NT2/D1 (cell line): ENCODE results near the gene DLST.
"Not testable (repeated sequence)": the region's sequence is repeated elsewhere in the genome, so short reads cannot be mapped to it uniquely, and the experiment has no call there.

Experiments
- DNase-seq: peaks from one replicate; pipeline ENCODE4 v3.0.0-alpha.2; 2011; ENCODE audit warnings: low read depth, low spot score
- H3K27me3 ChIP-seq: 2 replicates; pipeline ENCODE4 v1.6.0; 2011; ENCODE audit warnings: mild to moderate bottlenecking; ENCODE audit not compliant: insufficient read length, insufficient read depth
- H3K36me3 ChIP-seq: 2 replicates; pipeline ENCODE4 v1.6.1; 2011; ENCODE audit warnings: mild to moderate bottlenecking, low read length, mixed read lengths; ENCODE audit not compliant: insufficient read depth, insufficient read length
- H3K4me1 ChIP-seq: 2 replicates; pipeline ENCODE4 v1.5.1; 2011; ENCODE audit not compliant: insufficient read depth, insufficient read length
- H3K4me3 ChIP-seq: 2 replicates; pipeline ENCODE4 v1.5.1; 2011; ENCODE audit warnings: low read depth; ENCODE audit not compliant: insufficient read length
- H3K9ac ChIP-seq: 2 replicates; pipeline ENCODE4 v1.6.0; 2011; ENCODE audit warnings: low read depth; ENCODE audit not compliant: insufficient read length
- H3K9me3 ChIP-seq: 2 replicates; pipeline ENCODE4 v1.5.1; 2011; ENCODE audit warnings: mild to moderate bottlenecking, low read length; ENCODE audit not compliant: insufficient read depth
- SUZ12 ChIP-seq: IDR thresholded peaks from 2 replicates; pipeline ENCODE4 v1.6.1; 2011; ENCODE audit not compliant: insufficient read length, insufficient read depth; ENCODE audit errors: extremely low read depth
- YY1 ChIP-seq: IDR thresholded peaks from 2 replicates; pipeline ENCODE4 v1.6.1; 2011; ENCODE audit not compliant: insufficient read length, insufficient read depth
- ZNF274 ChIP-seq: IDR thresholded peaks from 2 replicates; pipeline ENCODE4 v1.6.1; 2011; ENCODE audit warnings: mild to moderate bottlenecking, low read depth, low read length

The DLST gene

DNA sequence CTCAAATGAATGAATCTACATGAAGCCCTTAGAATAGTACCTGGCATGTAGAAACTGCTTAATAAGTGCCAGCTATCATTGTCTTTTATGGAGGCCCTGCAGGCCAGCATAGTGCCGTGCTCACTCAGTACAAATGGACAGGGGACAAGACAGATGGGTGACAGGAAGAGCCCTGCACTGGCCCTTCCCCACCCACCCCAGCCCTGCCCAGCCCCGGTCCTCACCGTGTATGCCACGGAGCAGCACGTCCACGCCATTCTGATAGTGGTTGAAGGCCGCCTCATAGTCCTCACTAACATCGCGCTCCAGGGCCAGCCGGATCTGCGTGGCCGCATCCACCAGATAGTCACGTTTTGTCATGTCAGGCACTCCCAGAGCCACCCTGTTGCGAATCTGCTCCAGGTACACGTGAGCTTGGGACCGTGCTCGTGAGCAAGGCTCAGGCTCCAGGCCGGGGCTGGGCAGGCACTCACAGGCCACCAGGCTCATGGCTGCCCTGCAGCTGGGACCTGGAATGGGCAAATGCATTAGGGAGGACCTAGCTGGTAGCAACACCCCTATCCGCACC lies 39.4 kb downstream of the DLST start:
- no peak for DNase-seq
- no peak for TF ChIP-seq SUZ12
- no peak for TF ChIP-seq YY1
- no peak for TF ChIP-seq ZNF274
- peaks cover 3% of the 10 kb centered on the region for H3K4me1 ChIP-seq
- no peak overlapping the region for H3K4me3 ChIP-seq
- H3K27me3 ChIP-seq, result peaks cover 13% of the 10 kb centered on the region
- H3K36me3 ChIP-seq, result no peaks in the 10 kb centered on the region
- H3K9ac ChIP-seq, result no peak overlapping the region
- H3K9me3 ChIP-seq, result no peaks in the 10 kb centered on the region

DNA sequence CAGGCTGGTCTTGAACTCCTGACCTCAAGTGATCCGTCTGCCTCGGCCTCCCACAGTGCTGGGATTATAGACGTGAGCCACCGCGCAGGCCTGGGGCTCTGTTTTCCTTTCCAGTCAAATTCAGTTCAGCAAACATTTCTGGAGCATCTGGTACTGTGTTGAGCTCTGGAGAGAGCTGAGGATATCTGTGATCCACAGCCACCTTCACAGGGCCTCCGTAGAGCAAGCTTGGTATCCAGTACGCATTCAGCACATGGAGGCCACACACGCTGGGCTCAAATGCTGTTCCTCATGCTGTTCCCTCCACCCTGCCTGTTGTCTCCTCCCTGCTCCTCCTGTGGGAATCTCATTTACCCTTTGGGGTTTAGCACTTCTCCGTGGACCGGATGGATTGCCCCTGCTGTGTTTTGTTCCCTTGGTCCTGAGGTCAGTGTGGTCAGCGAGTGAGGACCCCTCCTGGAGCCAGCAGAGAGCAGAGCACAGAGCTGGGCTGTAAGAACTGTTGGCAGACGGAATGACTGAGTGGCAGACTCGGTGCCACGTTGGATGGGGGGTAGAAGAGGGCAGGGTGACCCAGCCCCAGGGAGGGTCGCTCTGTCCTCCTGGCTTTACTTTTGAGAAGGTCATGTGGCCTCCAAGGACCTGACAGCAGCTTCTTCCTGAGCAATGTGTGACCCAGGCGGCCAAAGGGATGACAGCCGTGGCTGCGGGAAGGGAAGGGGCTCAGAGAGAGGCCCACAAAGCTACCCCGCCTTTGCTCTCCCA lies 40.5 kb downstream of the DLST start:
- Histone ChIP-seq H3K9me3 (no peaks in the 10 kb centered on the region), H3K4me3 (peak overlapping the region; percentile 61), H3K27me3 (peaks cover 13% of the 10 kb centered on the region), H3K4me1 (peaks cover 3% of the 10 kb centered on the region), H3K36me3 (no peaks in the 10 kb centered on the region), H3K9ac (peak overlapping the region; percentile 42)
- TF ChIP-seq SUZ12 (no peak), ZNF274 (no peak), YY1 (no peak)
- no peak for DNase-seq

DNA sequence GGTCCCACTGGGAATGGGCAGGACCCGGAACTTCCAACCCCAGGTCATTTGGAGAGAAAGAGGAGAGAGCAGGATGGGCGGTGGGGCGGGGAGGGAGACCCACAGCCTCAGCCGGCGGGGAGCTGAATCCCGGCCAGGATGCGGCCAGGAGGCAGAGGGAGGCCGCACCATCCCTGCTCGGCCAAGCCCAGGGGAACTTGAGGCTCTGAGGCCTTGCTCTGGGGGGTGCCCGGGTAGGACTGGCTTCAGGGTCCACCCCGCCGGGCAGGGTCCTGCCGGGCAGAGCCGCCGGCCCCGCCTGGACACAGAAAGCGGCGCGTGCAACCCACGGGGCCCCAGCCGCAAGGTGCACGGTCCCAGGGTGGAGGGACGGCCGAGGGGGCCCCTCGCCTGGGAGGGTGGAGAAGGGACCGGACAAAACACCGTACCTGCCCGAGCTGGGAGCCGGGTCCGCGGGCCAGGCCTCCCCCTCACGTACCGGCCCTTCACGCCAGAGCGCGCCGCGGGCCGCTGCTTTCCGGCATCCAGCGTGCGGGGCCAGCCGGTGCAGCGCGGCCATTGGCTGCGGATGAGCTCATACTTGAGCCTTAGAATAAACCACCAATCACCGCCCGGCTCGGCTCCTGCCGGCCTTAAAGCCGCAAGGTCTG lies 41.2 kb downstream of the DLST start, which contains the start of gene RPS6KL1:
Gene RPS6KL1 (minus strand): TSS at position 509 of the 650 bp plus-strand sequence. CDS start 1,719 bp downstream, outside the sequence.
- Histone ChIP-seq H3K36me3 (no peaks in the 10 kb centered on the region), H3K27me3 (peaks cover 13% of the 10 kb centered on the region), H3K9me3 (no peaks in the 10 kb centered on the region), H3K4me1 (peaks cover 3% of the 10 kb centered on the region), H3K4me3 (peak within 1 kb of the TSS; percentile 61), H3K9ac (peak within 1 kb of the TSS; percentile 42)
- TF ChIP-seq SUZ12 (no peak), ZNF274 (no peak), YY1 (no peak)
- peak; percentile 68 for DNase-seq

DNA sequence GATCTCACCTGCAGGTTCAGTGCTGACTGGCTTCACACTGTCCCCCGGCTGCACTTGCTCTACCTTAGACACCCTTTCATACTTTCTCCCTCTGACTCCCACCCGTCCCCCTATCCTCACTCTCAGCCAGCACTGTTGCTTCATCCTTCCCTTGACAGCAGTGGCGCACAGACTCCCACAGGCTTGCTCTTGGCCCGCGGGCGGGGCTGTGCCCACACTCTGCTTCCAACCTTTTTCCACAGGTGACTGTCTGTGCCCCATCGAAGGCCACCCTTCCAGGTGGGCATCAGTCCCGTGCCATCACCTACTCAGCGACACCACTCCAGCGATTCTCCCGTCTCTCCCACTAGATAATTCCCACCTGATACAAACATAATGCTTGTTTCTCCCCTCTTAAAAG lies 42.3 kb downstream of the DLST start:
- Histone ChIP-seq H3K4me3 (no peak overlapping the region), H3K9me3 (no peaks in the 10 kb centered on the region), H3K27me3 (peaks cover 13% of the 10 kb centered on the region), H3K36me3 (no peaks in the 10 kb centered on the region), H3K9ac (no peak overlapping the region), H3K4me1 (no peaks in the 10 kb centered on the region)
- TF ChIP-seq SUZ12 (no peak), ZNF274 (no peak), YY1 (no peak)
- no peak for DNase-seq

DNA sequence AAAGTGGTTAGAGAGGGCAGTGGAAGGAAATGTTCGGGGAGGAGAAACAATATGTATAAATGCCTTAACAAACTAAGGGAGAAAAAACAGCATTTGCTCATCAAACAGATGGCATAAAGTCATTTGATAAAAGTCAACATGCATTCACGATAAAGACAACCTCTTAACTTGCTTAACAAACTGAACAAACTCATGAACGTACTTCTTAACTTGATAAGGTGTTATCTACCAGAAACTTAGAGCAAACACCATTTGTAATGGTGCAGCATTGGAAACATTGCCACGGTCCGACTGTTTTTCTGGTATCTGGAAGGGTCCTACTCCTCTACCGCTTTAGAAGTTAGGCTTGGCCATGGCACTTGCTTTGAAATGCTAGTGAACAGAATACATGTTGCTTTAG lies 45.5 kb downstream of the DLST start:
- H3K4me3 ChIP-seq, result no peak overlapping the region
- TF ChIP-seq ZNF274, result no peak
- TF ChIP-seq SUZ12, result no peak
- H3K4me1 ChIP-seq, result no peaks in the 10 kb centered on the region
- no peak overlapping the region for H3K9ac ChIP-seq
- no peaks in the 10 kb centered on the region for H3K9me3 ChIP-seq
- peaks cover 8% of the 10 kb centered on the region for H3K27me3 ChIP-seq
- DNase-seq, result no peak
- no peaks in the 10 kb centered on the region for H3K36me3 ChIP-seq

DNA sequence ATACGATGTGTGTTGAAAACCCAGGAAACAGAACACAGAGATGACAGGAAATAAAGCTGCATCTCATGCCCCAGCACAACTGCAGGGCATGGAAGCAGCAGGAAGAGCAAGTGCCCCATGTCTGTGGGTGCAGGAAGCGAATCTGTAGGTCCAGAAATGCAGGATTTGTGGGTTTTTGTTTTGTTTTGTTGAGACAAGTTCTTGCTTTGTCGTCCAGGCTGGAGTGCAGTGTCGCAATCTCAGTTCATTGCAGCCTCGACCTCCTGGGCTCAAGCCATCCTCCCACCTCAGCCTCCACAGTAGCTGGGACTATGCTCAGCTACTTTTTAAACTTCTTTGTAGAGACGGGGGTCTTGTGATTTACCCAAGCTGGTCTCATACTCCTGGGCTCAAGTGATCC lies 47.5 kb downstream of the DLST start:
- no peak for TF ChIP-seq YY1
- no peak for TF ChIP-seq ZNF274
- TF ChIP-seq SUZ12, result no peak
- H3K4me1 ChIP-seq, result no peaks in the 10 kb centered on the region
- H3K9me3 ChIP-seq, result no peaks in the 10 kb centered on the region
- H3K4me3 ChIP-seq, result no peak overlapping the region
- DNase-seq, result no peak
- no peak overlapping the region for H3K9ac ChIP-seq
- H3K27me3 ChIP-seq, result no peaks in the 10 kb centered on the region
- no peaks in the 10 kb centered on the region for H3K36me3 ChIP-seq

DNA sequence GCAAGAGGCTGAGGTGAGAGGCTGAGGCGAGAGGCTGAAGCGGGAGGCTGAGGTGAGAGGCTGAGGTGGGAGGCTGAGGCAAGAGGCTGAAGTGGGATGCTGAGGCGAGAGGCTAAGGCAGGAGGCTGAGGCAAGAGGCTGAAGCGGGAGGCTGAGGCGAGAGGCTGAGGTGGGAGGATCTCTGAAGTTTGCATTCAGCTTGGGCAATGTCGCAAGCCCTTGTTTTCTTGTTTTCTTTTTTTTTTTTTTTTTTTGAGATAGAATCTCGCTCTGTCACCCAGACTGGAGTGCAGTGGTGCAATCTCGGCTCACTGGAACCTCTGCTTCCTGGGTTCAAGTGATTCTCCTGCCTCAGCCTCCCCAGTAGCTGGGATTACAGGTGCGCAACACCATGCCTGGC lies 50.0 kb downstream of the DLST start:
- not testable (repeated sequence) for H3K9ac ChIP-seq, H3K27me3 ChIP-seq, H3K4me3 ChIP-seq, H3K36me3 ChIP-seq, H3K4me1 ChIP-seq, H3K9me3 ChIP-seq, DNase-seq
